GM12891 (cell line): ENCODE measurements around the gene DCLK1.

ENCODE experiments used
- PAX5 ChIP-seq: IDR thresholded peaks from 2 replicates; pipeline ENCODE4 v1.6.1; 2011; ENCODE audit warnings: low read length, moderate library complexity, mild to moderate bottlenecking; ENCODE audit not compliant: insufficient read depth, severe bottlenecking
- POLR2A ChIP-seq: IDR thresholded peaks from 2 replicates; pipeline ENCODE4 v1.6.1; 2011; ENCODE audit warnings: low read depth, low read length, control low read depth
- POLR2AphosphoS5 ChIP-seq: IDR thresholded peaks from 2 replicates; pipeline ENCODE4 v1.6.1; 2011; ENCODE audit warnings: low read depth, low read length, control low read depth
- TAF1 ChIP-seq: IDR thresholded peaks from 2 replicates; pipeline ENCODE4 v1.6.1; 2011; ENCODE audit warnings: low read depth, low read length, control low read depth

DNA sequence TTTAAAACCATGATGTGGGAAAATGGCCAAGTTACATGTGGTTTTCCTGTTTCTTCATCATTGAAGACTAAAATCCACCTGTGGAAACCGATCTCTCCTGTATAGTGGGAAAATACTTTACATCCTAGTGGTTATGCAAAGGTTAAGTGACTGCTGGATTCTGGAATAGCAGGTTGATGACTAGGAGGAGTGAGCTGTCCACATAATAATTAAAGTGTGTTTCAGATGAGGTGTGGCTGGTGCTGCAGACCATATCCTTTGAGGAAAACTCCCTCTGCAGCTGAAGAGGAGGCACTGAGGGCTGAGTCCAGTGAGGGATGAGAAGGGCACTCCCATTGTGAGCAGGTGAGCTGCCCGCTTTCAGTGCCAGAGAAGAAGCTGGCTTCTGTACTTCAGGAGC lies 43.2 kb downstream of the DCLK1 start:
- TF ChIP-seq POLR2AphosphoS5 (no peak), POLR2A (no peak), TAF1 (no peak), PAX5 (no peak)
